ENCODE measurements around the gene TOM1L1.

The TOM1L1 gene

DNA sequence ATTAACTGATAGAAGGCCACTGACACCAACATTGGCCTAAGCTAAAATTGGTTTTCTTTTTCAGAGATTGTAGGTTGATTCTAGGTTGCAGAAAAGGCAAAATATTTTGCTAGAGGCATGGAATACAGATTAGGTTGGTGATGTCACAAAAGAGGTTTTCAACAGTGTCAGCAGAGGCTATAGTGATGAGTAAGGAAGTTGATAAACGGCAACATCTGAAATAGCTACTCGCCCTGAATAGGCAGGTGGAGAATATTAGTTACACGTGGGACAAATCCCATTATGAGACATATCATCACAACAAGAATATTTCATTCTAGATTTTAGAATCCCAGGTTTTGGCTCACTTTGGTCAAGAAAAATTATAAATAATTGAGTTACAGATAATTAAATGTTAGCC lies 1.5 kb upstream of the TOM1L1 start:
- no peak for DNase-seq

GRCh38 chr17:54899721-54900456 lies 763 bp upstream of the TOM1L1 start:
- DNase-seq, result no peak

- DNase-seq, result no peak
These were observed 674 bp downstream of the TOM1L1 start for GRCh38 chr17:54901230-54901822.

GRCh38 chr17:54902017-54902416 lies 1.4 kb downstream of the TOM1L1 start:
- no peak for DNase-seq

GRCh38 chr17:54902611-54903010 lies 2.0 kb downstream of the TOM1L1 start:
- no peak for DNase-seq

- no peak for DNase-seq
These were observed 2.7 kb downstream of the TOM1L1 start for GRCh38 chr17:54903375-54903774.

- DNase-seq, result no peak
These were observed 6.0 kb downstream of the TOM1L1 start for GRCh38 chr17:54906683-54907082.

- DNase-seq, result no peak
These were observed 6.7 kb downstream of the TOM1L1 start for GRCh38 chr17:54907376-54907775.

GRCh38 chr17:54909766-54910165 lies 9.1 kb downstream of the TOM1L1 start:
- no peak for DNase-seq

DNA sequence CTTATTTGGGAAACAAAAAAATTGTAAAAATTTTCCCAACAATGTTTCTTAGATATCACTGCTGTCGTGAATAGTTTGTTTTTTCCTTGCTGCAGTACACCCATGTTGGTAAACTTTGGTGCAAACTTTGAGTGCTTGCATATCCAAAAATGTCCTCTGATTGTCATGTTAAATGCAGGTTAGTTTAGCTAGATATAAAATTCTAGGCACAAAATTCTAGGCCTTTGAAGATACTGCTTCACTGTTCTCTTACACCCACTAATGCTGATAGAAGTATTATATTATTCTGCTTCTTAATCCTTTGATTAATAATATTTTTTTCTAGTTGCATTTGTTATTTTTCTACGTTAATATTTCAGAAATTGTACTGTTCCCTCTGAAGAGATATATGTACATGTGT lies 16.1 kb downstream of the TOM1L1 start:
- no peak for DNase-seq

- no peak for DNase-seq
These were observed 18.8 kb downstream of the TOM1L1 start for GRCh38 chr17:54919425-54919824.

DNA sequence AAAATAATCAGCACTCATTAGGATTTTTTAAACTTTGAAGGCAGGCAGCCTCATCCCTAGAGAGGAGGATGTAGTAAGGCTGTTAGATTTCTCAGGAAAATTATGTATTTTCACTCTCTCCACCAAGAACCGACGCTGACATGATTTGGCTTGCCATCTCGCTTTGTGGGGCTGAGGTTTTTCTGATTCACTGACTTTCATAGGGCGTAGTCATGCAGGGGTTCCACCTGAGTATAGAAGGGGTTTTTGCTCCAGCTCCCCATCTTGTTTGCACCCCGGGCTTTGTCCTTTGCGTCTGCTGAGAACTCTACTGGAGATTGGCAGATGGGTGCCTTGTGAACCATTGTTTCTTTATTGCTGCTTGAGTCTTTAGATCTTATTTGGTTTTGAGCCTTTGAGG lies 20.2 kb downstream of the TOM1L1 start:
- DNase-seq, result no peak

DNA sequence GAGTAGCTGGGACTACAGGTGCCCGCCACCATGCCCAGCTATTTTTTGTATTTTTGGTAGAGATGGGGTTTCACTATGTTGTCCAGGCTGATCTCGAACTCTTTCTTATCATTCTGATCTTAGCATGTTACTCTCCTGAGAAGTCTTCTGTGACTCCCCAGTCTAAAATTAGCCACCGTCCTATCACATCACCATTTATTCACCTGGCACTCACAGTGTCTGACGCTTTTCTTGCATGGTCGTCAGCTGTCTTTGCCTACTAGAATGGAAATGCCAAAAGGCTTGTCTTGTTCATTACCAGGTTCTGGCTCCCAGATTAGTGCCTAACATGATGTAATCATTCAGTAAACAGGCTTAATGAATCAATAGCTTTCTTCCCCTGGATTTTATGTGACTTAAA lies 23.8 kb downstream of the TOM1L1 start:
- no peak for DNase-seq

DNA sequence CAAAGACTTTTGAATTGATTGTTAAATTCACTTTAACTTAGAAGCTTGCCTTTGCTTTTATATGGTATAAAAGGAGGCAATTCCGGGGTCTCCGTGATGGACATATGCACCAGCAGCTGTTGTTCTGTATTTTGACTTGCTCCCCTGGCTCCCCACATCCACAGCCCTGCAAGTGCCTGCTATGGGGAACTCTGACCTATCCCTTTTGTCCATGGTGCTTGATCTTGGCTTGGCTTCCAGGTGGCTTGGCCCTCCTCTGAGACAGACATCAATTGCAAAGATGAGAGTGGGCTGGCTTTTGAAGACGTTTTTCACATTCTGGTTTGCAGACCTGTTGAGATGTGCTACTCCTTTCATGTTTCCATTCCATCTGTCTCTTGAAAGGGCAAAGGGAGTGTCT lies 26.9 kb downstream of the TOM1L1 start:
- no peak for DNase-seq

DNA sequence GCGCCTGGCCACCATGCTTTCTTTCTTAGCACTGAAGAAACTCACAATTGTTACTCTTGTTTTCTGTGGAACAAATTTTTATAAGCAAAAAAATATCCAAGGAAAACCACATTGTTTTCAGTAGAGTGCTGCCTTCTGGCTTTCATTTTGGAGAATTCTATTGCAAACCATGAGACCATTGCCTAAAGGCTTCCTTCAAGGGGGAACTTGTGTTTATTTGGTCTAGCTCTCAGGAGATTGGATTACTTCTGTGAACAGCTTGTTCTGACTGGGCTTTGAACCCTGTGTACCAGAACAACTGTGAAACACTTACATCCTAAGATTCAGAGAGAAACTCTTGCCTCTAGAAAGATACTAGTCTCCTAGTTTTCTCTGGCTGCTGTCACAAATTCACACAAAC lies 32.1 kb downstream of the TOM1L1 start:
- no peak for DNase-seq

DNA sequence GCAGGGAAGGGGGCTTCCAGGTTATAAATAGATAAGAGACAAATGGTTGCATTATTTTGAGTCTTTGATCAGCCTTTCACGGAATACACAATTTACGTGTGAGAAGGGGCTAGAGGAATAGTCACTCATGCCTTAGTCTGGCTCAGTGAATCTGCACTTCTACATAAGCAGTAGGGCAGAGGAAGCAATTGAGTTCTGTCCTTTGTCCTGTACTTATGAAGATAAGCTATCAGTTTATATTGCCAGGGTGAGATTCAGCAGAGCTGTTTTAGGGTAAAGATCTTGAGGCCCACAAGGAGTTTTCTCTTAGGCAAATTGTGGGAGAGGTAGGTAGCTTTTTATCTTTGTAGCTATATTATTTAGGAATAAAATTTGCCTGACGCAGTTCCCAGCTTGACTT lies 33.3 kb downstream of the TOM1L1 start:
- DNase-seq, result no peak

GRCh38 chr17:54935471-54935870 lies 34.8 kb downstream of the TOM1L1 start:
- DNase-seq, result no peak

DNA sequence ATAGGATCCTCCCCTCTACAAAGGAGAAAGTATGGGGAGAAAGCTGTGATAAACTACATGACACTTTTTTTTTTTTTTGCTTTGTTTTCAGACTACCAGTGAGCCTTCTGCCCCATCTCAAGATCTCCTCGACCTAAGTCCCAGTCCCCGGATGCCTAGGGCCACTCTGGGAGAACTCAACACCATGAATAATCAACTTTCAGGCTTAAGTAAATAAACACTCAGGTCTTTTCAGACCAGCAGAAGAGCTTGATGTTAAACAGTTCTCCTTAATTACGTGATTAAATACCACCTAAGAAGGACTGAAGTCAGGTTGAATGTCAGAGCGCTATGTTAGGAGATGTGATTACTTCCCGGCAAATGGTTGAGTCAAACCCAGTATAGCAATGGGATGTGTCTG lies 36.4 kb downstream of the TOM1L1 start:
- no peak for DNase-seq

- no peak for DNase-seq
These were observed 36.8 kb downstream of the TOM1L1 start for GRCh38 chr17:54937426-54937825.

GRCh38 chr17:54941285-54941684 lies 40.6 kb downstream of the TOM1L1 start:
- DNase-seq, result no peak

- no peak for DNase-seq
These were observed 44.1 kb downstream of the TOM1L1 start for GRCh38 chr17:54944796-54945195.

DNA sequence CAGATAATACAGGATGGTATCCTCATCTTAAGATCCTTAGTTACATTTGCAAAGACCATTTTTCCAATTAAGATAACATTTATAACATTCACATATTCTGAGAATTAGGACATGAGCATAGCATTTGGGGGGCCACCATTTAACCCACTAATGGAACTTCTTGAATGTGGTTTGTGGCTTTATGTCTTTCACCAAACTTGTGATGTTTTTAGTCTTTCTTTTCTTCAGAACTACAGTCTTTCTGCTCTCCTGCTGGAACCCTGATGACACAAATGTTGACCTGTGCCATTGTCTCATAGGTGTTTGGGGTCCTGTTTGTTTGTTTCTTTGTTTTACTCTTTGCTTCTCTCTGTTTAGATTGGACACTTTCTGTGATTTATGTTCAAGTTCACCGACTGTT lies 44.6 kb downstream of the TOM1L1 start:
- DNase-seq, result no peak

- no peak for DNase-seq
These were observed 45.0 kb downstream of the TOM1L1 start for GRCh38 chr17:54945671-54946070.

DNA sequence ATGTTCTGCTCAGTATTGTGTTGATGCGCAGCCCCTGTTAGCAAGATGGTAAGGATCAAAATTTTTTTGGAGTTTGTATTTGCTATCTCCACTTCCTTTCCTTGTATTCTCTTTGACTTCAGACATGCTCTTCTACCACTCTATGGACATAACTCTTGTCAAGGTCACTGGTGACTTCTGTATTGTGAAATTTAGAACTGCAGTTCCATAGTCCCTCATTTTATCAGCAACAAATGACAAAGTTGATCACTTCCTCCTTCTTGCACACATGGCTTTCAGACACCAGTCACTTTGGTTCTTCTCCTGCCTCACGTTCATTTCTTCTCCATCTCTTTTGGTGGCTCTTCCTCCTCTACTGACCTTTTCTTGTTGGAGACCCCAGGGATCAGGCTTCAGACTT lies 46.7 kb downstream of the TOM1L1 start:
- no peak for DNase-seq

GRCh38 chr17:54948380-54948779 lies 47.7 kb downstream of the TOM1L1 start:
- DNase-seq, result no peak

Measured in activated naive CD4-positive, alpha-beta T cell treated with anti-CD3 and anti-CD28 coated beads, Interleukin-2, amount 50 U/mL, for 16 hours (primary cell).